Fibroblast of the aortic adventitia (primary cell): ENCODE data around the gene GABBR1. TPM values are rescaled to one million over a fixed set of nuclear protein-coding genes. Genes with fewer than 3 reads are reported as not detected.

Experiments used
- DNase-seq: peaks from one replicate; pipeline ENCODE4 v3.0.0-alpha.2; 2010; ENCODE audit warnings: low read depth
- H3K4me3 ChIP-seq: 2 replicates; pipeline ENCODE4 v1.5.1; 2011; ENCODE audit warnings: low read depth, mild to moderate bottlenecking, control low read depth, low read length, moderate library complexity
- total RNA-seq: library from RNA; depleted of rRNA; stranded (reverse); fragments of >200 nt; gene quantifications from 2 replicates; pipeline ENCODE4 v1.2.3, GENCODE V29; 2012; ENCODE audit warnings: low replicate concordance
- TF ChIP-seq, protein P1 (sequence below): IDR thresholded peaks from 2 replicates; pipeline ENCODE4 v1.5.1; 2011; ENCODE audit warnings: mild to moderate bottlenecking, low read length, control low read depth, inconsistent platforms; ENCODE audit not compliant: insufficient read depth

Gene GABBR1
- total RNA-seq, 1 donor = 11.7 TPM

DNA sequence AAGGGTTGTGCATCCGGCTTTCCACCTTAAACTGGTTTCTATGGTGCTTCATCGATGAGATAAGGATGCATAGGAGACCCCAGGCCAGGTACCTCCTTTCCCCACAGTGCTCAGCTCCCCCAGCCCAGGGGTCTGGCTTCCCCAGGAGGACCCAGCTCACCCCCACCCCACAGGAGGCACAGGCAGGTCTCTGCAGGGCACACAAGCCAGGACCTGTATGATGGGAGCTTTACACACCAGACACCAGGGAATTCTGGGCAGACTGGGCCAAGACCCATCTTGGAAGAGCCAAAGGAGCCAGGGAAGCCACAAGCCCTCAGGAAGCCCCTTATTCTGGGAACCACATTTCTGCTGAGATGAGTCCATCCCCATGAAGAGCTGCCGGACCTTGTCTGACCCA, 103.0 kb downstream of the GABBR1 start:
- no peak overlapping the region for H3K4me3 ChIP-seq
- TF ChIP-seq, protein P1, sequence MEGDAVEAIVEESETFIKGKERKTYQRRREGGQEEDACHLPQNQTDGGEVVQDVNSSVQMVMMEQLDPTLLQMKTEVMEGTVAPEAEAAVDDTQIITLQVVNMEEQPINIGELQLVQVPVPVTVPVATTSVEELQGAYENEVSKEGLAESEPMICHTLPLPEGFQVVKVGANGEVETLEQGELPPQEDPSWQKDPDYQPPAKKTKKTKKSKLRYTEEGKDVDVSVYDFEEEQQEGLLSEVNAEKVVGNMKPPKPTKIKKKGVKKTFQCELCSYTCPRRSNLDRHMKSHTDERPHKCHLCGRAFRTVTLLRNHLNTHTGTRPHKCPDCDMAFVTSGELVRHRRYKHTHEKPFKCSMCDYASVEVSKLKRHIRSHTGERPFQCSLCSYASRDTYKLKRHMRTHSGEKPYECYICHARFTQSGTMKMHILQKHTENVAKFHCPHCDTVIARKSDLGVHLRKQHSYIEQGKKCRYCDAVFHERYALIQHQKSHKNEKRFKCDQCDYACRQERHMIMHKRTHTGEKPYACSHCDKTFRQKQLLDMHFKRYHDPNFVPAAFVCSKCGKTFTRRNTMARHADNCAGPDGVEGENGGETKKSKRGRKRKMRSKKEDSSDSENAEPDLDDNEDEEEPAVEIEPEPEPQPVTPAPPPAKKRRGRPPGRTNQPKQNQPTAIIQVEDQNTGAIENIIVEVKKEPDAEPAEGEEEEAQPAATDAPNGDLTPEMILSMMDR = no peak
- no peak for DNase-seq

DNA sequence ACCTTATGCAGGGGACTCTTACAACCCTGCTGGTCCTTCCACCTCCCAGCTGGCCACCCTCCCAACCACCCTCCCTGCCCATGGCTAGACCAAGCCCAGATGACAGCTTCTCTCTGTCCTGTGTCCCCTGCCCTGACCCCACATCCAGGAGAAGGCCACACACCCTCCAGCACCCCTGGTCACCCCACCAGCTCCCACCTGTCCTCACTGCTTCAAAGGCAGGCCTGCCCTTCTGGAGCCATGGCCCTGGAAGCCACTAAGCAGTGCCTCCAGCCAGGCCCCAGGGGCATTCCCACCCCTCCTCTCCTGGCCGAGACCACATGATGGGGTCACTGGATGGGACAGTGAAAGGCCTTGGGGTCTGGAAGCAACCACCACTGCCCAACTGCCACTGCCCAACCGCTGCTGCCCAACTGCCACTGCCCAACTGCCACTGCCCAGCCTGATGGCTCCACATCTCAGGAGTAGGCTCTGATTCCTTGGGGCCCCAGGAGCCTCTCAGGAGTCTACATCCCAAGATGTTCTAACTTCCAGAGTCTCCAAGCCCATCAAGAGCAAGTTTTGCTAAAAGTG, 103.9 kb downstream of the GABBR1 start:
- no peak overlapping the region for H3K4me3 ChIP-seq
- TF ChIP-seq, protein P1 = no peak
- DNase-seq = no peak

DNA sequence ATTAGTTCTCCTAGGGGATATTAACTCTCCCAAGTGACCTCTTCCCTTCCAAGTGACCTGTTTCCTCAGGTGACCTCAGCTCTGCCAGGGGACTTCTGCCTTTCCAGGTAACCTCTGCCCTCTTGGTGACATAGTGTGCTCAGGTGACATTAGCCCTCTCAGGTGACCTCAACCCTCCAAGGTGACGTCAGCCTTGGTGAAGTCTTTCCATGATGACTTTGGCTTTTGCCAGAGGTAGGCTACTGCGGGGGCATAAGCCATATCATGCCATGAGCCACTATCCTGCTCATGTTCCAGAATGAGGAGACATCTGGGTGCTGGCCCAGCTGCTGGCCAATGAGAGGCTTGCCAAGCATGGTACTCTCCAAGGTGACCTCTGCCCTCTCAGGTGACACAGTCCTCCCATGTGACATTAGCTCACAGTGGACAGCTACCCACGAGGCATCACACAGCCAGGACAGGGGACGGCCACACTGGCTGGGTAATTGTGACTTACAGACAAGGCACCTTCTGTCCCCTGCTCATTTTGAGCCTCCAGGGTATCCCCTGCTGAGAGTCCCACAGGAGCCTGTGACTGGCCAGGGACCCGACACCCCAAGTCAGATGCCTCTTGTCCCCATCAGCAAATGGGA, 104.6 kb downstream of the GABBR1 start:
- TF ChIP-seq, protein P1 = no peak
- H3K4me3 ChIP-seq = no peak overlapping the region
- DNase-seq = no peak

DNA sequence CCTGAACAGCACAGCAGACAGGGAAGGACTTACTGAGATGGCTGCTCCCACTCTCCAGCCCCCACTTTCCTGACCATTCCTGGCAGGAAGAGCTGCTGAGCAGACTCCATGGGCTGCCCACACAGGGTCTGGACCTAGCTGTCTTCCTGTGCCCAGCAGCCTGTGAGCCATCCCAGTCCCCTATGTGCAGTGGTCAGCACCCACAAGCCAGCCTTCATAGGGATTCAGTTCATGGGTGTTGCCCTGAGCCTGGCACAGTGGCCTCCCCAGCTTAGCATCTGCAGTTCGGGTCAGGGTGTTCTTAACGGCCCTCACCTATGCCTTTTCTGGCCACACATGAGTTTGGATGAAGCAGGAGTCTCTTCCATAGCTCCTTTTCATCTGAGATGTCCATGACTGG, 105.4 kb downstream of the GABBR1 start:
- H3K4me3 ChIP-seq = no peak overlapping the region
- TF ChIP-seq, protein P1 = no peak
- no peak for DNase-seq

DNA sequence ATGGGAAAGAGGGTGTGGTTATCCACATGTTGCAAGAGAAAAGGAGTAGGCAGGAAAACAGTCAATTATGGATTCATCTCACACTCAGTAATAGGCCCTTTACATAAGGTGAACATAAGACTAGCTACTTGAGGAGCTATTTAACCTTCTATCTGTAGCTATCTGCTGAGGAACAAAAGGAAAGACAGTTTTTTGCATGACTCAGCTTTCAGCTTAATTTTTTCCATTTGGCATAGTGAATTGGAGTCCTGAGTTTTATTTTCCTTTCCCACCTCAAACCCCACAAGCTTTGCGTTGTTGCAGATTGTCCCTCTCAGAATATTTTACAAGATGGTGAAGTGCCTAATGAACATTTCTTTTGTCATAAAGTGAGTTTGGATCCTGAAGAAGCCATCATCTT, 105.9 kb downstream of the GABBR1 start:
- no peak for DNase-seq
- no peak overlapping the region for H3K4me3 ChIP-seq
- TF ChIP-seq, protein P1 = no peak

DNA sequence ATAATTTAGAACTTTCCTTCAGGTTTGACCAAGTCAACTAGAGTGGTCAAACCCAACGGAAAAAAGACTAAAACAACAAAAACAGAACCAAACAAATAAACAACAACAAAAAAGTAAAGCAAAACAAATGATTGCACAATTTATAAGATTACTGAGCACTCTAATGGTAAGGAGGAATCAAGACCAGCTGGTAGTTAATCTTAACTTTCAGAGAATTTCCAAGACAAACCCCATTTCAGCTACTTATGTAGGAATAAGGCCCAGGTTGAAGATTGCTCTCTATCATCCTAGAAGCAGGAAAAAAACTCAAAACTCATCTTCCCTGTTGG, 107.7 kb downstream of the GABBR1 start:
- TF ChIP-seq, protein P1 = no peak
- H3K4me3 ChIP-seq = no peak overlapping the region

More for the DNA sequence above, 107.7 kb downstream of the GABBR1 start:
- no peak for DNase-seq
